Dendritic cell treated with granulocyte-macrophage colony-stimulating factor and Interleukin-4, amounts not matched to agents 40 ng/mL and 50 ng/mL, for 4 days (primary cell): ENCODE data around the gene KRT83.
"Not testable (repeated sequence)": the region's sequence is repeated elsewhere in the genome, so short reads cannot be mapped to it uniquely, and the experiment has no call there.

Experiments used
- H3K27ac Mint-ChIP-seq: one replicate; pipeline ENCODE4 v1.8.0; 2022; ENCODE audit warnings: mild to moderate bottlenecking, mixed read lengths
- H3K27me3 Mint-ChIP-seq: one replicate; pipeline ENCODE4 v1.8.0; 2022; ENCODE audit warnings: mild to moderate bottlenecking, mixed read lengths
- H3K36me3 Mint-ChIP-seq: one replicate; pipeline ENCODE4 v1.8.0; 2022; ENCODE audit warnings: low read depth, mixed read lengths
- H3K4me1 Mint-ChIP-seq: one replicate; pipeline ENCODE4 v1.8.0; 2022; ENCODE audit warnings: low read depth, mixed read lengths
- H3K4me3 Mint-ChIP-seq: one replicate; pipeline ENCODE4 v1.8.0; 2022; ENCODE audit warnings: mild to moderate bottlenecking, moderate library complexity, mixed read lengths
- H3K9me3 Mint-ChIP-seq: one replicate; pipeline ENCODE4 v1.8.0; 2022; ENCODE audit warnings: mixed read lengths
- intact Hi-C: fragments of 100-400 bp; cut with micrococcal nuclease; formaldehyde crosslinking; loops from one replicate; pipeline ENCODE4 v1.15.0; 2022

The KRT83 gene

GRCh38 chr12:52287816-52288805 lies 33.1 kb downstream of the KRT83 start:
- H3K27me3 Mint-ChIP-seq, result peaks cover 25% of the 10 kb centered on the region
- H3K9me3 Mint-ChIP-seq, H3K4me3 Mint-ChIP-seq, intact Hi-C loops, H3K36me3 Mint-ChIP-seq: not testable (repeated sequence)
- peak overlapping the region; percentile 1 for H3K27ac Mint-ChIP-seq
- peaks cover 13% of the 10 kb centered on the region for H3K4me1 Mint-ChIP-seq

- H3K36me3 Mint-ChIP-seq, H3K27ac Mint-ChIP-seq, H3K9me3 Mint-ChIP-seq, intact Hi-C loops, H3K4me3 Mint-ChIP-seq: not testable (repeated sequence)
- H3K27me3 Mint-ChIP-seq, result peaks cover 22% of the 10 kb centered on the region
- H3K4me1 Mint-ChIP-seq, result peaks cover 13% of the 10 kb centered on the region
These were observed 34.1 kb downstream of the KRT83 start for GRCh38 chr12:52286857-52287785.

GRCh38 chr12:52285851-52286530 lies 35.2 kb downstream of the KRT83 start:
- no peaks in the 10 kb centered on the region for H3K36me3 Mint-ChIP-seq
- no peaks in the 10 kb centered on the region for H3K9me3 Mint-ChIP-seq
- H3K4me3 Mint-ChIP-seq, result no peak overlapping the region
- peaks cover 15% of the 10 kb centered on the region for H3K27me3 Mint-ChIP-seq
- intact Hi-C loops, result no loop called here
- H3K4me1 Mint-ChIP-seq, result peaks cover 13% of the 10 kb centered on the region
- H3K27ac Mint-ChIP-seq, result no peak overlapping the region

- no peaks in the 10 kb centered on the region for H3K9me3 Mint-ChIP-seq
- peaks cover 18% of the 10 kb centered on the region for H3K4me1 Mint-ChIP-seq
- H3K36me3 Mint-ChIP-seq, result no peaks in the 10 kb centered on the region
- H3K4me3 Mint-ChIP-seq, result no peak overlapping the region
- peaks cover 15% of the 10 kb centered on the region for H3K27me3 Mint-ChIP-seq
- no peak overlapping the region for H3K27ac Mint-ChIP-seq
- intact Hi-C loops, result no loop called here
These were observed 35.9 kb downstream of the KRT83 start for GRCh38 chr12:52285172-52285745.

- peaks cover 24% of the 10 kb centered on the region for H3K4me1 Mint-ChIP-seq
- H3K27me3 Mint-ChIP-seq, result peaks cover 16% of the 10 kb centered on the region
- intact Hi-C loops, result no loop called here
- no peak overlapping the region for H3K27ac Mint-ChIP-seq
- H3K9me3 Mint-ChIP-seq, result no peaks in the 10 kb centered on the region
- H3K36me3 Mint-ChIP-seq, result no peaks in the 10 kb centered on the region
- no peak overlapping the region for H3K4me3 Mint-ChIP-seq
These were observed 36.5 kb downstream of the KRT83 start for GRCh38 chr12:52284562-52285171.

GRCh38 chr12:52280796-52281560 lies 40.2 kb downstream of the KRT83 start:
- no peaks in the 10 kb centered on the region for H3K36me3 Mint-ChIP-seq
- peaks cover 28% of the 10 kb centered on the region for H3K4me1 Mint-ChIP-seq
- no peaks in the 10 kb centered on the region for H3K9me3 Mint-ChIP-seq
- intact Hi-C loops, result no loop called here
- no peak overlapping the region for H3K27ac Mint-ChIP-seq
- peaks cover 27% of the 10 kb centered on the region for H3K27me3 Mint-ChIP-seq
- H3K4me3 Mint-ChIP-seq, result no peak overlapping the region

GRCh38 chr12:52280319-52280795 lies 40.8 kb downstream of the KRT83 start:
- Mint-ChIP-seq H3K27me3 (peaks cover 32% of the 10 kb centered on the region), H3K4me1 (peaks cover 28% of the 10 kb centered on the region), H3K9me3 (no peaks in the 10 kb centered on the region), H3K4me3 (no peak overlapping the region), H3K36me3 (no peaks in the 10 kb centered on the region), H3K27ac (peak overlapping the region; percentile 48)
- intact Hi-C loops, result no loop called here

GRCh38 chr12:52279422-52280318 lies 41.5 kb downstream of the KRT83 start:
- Mint-ChIP-seq H3K27me3 (peaks cover 36% of the 10 kb centered on the region), H3K27ac (peak overlapping the region; percentile 48), H3K36me3 (no peaks in the 10 kb centered on the region), H3K9me3 (no peaks in the 10 kb centered on the region), H3K4me3 (no peak overlapping the region), H3K4me1 (peaks cover 28% of the 10 kb centered on the region)
- intact Hi-C loops, result no loop called here

GRCh38 chr12:52278575-52279421 lies 42.4 kb downstream of the KRT83 start:
- Mint-ChIP-seq H3K27ac (peak overlapping the region; percentile 48), H3K4me1 (peaks cover 28% of the 10 kb centered on the region), H3K27me3 (peaks cover 42% of the 10 kb centered on the region), H3K36me3 (no peaks in the 10 kb centered on the region), H3K9me3 (no peaks in the 10 kb centered on the region), H3K4me3 (peak overlapping the region; percentile 14)
- intact Hi-C loops, result no loop called here

GRCh38 chr12:52277486-52278245 lies 43.5 kb downstream of the KRT83 start:
- no peak overlapping the region for H3K27ac Mint-ChIP-seq
- intact Hi-C loops, result no loop called here

More at GRCh38 chr12:52277486-52278245, 43.5 kb downstream of the KRT83 start:
- H3K4me3 Mint-ChIP-seq, result no peak overlapping the region
- H3K9me3 Mint-ChIP-seq, result no peaks in the 10 kb centered on the region
- H3K4me1 Mint-ChIP-seq, result peaks cover 28% of the 10 kb centered on the region
- no peaks in the 10 kb centered on the region for H3K36me3 Mint-ChIP-seq
- peaks cover 45% of the 10 kb centered on the region for H3K27me3 Mint-ChIP-seq
